ENCODE results near the gene SECISBP2. TPM values are rescaled to one million over a fixed set of nuclear protein-coding genes. Genes with fewer than 3 reads are reported as not detected.

The SECISBP2 gene
- total RNA-seq, 1 donor from 2014 or later = 118 TPM

DNA sequence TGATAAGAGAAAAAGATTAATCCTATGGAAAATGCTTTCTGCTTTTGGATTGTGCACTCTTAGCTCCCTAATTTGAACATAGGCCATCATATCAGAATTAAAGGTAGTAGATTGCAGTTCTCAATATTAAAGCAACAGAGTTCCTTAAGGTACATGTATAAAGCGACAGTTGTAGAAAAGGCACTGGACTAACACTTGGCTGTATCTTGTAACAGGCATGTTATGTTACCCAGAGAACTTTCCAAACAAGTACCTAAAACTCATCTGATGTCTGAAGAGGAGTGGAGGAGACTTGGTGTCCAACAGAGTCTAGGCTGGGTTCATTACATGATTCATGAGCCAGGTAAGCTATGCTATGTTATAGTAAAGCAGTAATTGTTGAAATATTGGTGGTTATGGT lies 3.3 kb upstream of the SECISBP2 start:
- H3K27me3 Mint-ChIP-seq (ENCODE audit: insufficient read depth, low read depth) = peaks cover 10% of the 10 kb centered on the region
- H3K9ac ChIP-seq = peak overlapping the region; percentile 92

DNA sequence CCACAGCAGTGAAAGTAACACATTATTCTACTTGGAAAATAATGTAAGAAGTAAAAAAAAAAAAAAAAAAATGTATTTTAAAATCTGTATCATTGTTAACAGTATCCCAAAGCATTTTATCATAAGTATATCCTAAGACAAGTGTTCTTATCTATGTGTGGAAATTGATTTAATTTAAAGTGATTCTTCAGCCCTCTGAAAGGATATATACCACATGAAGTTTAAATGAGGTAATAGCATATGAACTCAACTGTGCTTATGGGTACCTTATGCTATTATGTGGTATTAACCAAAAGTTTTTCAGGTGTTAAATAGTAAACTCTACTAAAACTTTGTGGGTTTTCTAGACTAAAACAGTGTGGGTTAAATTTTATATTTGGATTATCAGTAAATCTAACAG lies 2.8 kb upstream of the SECISBP2 start:
- DNase-seq (ENCODE audit: low spot score) = no peak
- H3K4me1 Mint-ChIP-seq = peaks cover 52% of the 10 kb centered on the region
- no peaks in the 10 kb centered on the region for H3K9me3 ChIP-seq (ENCODE audit: low read depth)
- peaks cover 10% of the 10 kb centered on the region for H3K27me3 Mint-ChIP-seq (ENCODE audit: insufficient read depth, low read depth)
- peaks cover 78% of the 10 kb centered on the region for H3F3A ChIP-seq (ENCODE audit: low read depth)
- H3K4me1 ChIP-seq = peaks cover 44% of the 10 kb centered on the region
- no peak overlapping the region for H2AFZ ChIP-seq (replicated peaks)
- no peaks in the 10 kb centered on the region for H3K27me3 ChIP-seq
- H3K9me3 Mint-ChIP-seq = no peaks in the 10 kb centered on the region
- peak overlapping the region; percentile 80 for H3K4me2 ChIP-seq
- no peak overlapping the region for H3K27ac Mint-ChIP-seq
- peaks cover 9% of the 10 kb centered on the region for H3K36me3 Mint-ChIP-seq
- H3K4me3 Mint-ChIP-seq = no peak overlapping the region
- H3K79me2 ChIP-seq (ENCODE audit: low read depth) = peaks cover 84% of the 10 kb centered on the region
- peaks cover 26% of the 10 kb centered on the region for H3K36me3 ChIP-seq
- peak overlapping the region; percentile 59 for H3K27ac ChIP-seq
- peaks cover 58% of the 10 kb centered on the region for H4K20me1 ChIP-seq (ENCODE audit: low read depth)
- peak overlapping the region; percentile 100 for H3K4me3 ChIP-seq
- no peak overlapping the region for H3K9ac ChIP-seq
- TF ChIP-seq EZH2phosphoT487 (IDR thresholded peaks at IDR 0.05) = no peak
- no peak for TF ChIP-seq EZH2 (IDR thresholded peaks at IDR 0.05)
- TF ChIP-seq CTCF (IDR thresholded peaks at IDR 0.05) = no peak

More for the DNA sequence above, 3.3 kb upstream of the SECISBP2 start:
- Histone ChIP-seq H3K9me3 (ENCODE audit: low read depth) (no peaks in the 10 kb centered on the region), H3K36me3 (peaks cover 25% of the 10 kb centered on the region), H2AFZ (replicated peaks) (no peak overlapping the region), H3F3A (ENCODE audit: low read depth) (peaks cover 82% of the 10 kb centered on the region), H3K4me3 (peak overlapping the region; percentile 100), H3K27me3 (no peaks in the 10 kb centered on the region), H3K4me1 (peaks cover 44% of the 10 kb centered on the region), H3K27ac (peak overlapping the region; percentile 59), H3K79me2 (ENCODE audit: low read depth) (peaks cover 83% of the 10 kb centered on the region), H3K4me2 (peak overlapping the region; percentile 80), H4K20me1 (ENCODE audit: low read depth) (peaks cover 58% of the 10 kb centered on the region)
- Mint-ChIP-seq H3K9me3 (no peaks in the 10 kb centered on the region), H3K27ac (no peak overlapping the region), H3K4me3 (peak overlapping the region; percentile 59), H3K4me1 (peaks cover 52% of the 10 kb centered on the region), H3K36me3 (peaks cover 9% of the 10 kb centered on the region)
- DNase-seq (ENCODE audit: low spot score) = no peak
- TF ChIP-seq CTCF (IDR thresholded peaks at IDR 0.05) = no peak
- TF ChIP-seq EZH2 (IDR thresholded peaks at IDR 0.05) = no peak
- TF ChIP-seq EZH2phosphoT487 (IDR thresholded peaks at IDR 0.05) = no peak

- peaks cover 15% of the 10 kb centered on the region for H3K36me3 Mint-ChIP-seq
These were observed 1.0 kb upstream of the SECISBP2 start for GRCh38 chr9:89317282-89317681.

More at GRCh38 chr9:89317282-89317681, 1.0 kb upstream of the SECISBP2 start:
- H3K4me2 ChIP-seq = peak overlapping the region; percentile 79
- no peak overlapping the region for H3K9ac ChIP-seq
- H3K27me3 ChIP-seq = no peaks in the 10 kb centered on the region
- peaks cover 33% of the 10 kb centered on the region for H3K36me3 ChIP-seq
- Mint-ChIP-seq H3K27me3 (ENCODE audit: insufficient read depth, low read depth) (peaks cover 3% of the 10 kb centered on the region), H3K4me1 (peaks cover 55% of the 10 kb centered on the region), H3K4me3 (peak overlapping the region; percentile 82), H3K27ac (peak overlapping the region; percentile 1), H3K9me3 (no peaks in the 10 kb centered on the region)
- peaks cover 44% of the 10 kb centered on the region for H3K4me1 ChIP-seq
- TF ChIP-seq CTCF (IDR thresholded peaks at IDR 0.05) = no peak
- no peak for TF ChIP-seq EZH2phosphoT487 (IDR thresholded peaks at IDR 0.05)
- TF ChIP-seq EZH2 (IDR thresholded peaks at IDR 0.05) = no peak
- peak overlapping the region; percentile 57 for H3K4me3 ChIP-seq
- peaks cover 90% of the 10 kb centered on the region for H3K79me2 ChIP-seq (ENCODE audit: low read depth)
- no peak overlapping the region for H2AFZ ChIP-seq (replicated peaks)
- H3F3A ChIP-seq (ENCODE audit: low read depth) = peaks cover 68% of the 10 kb centered on the region
- H3K9me3 ChIP-seq (ENCODE audit: low read depth) = no peaks in the 10 kb centered on the region
- peak overlapping the region; percentile 99 for H3K27ac ChIP-seq
- peaks cover 49% of the 10 kb centered on the region for H4K20me1 ChIP-seq (ENCODE audit: low read depth)
- DNase-seq (ENCODE audit: low spot score) = no peak
